GM12878 (cell line): ENCODE measurements around the gene DEFB119.

Source experiments
- ASH2L ChIP-seq: fragments of 300-600, 200-600 bp; sonication (generic); IDR thresholded peaks from 2 replicates; pipeline ENCODE4 v1.6.1; 2017; ENCODE audit warnings: low read depth, mild to moderate bottlenecking, borderline replicate concordance
- CBX3 ChIP-seq: fragments of 200-600 bp; sonication (generic); IDR thresholded peaks from 2 replicates; pipeline ENCODE4 v1.6.1; 2016; ENCODE audit warnings: low read depth, borderline replicate concordance
- EP300 ChIP-seq, 2 experiments: fragments of 150-350 bp in 1 of 2; IDR thresholded peaks; 2 replicates each; pipeline ENCODE4 v1.6.1; 2011 to 2012; ENCODE audit warnings: low read depth in 2 of 2, low read length in 2 of 2, borderline replicate concordance in 1 of 2, improper control_type of control experiment in 1 of 2, inconsistent platforms in 1 of 2; ENCODE audit not compliant: control insufficient read depth in 1 of 2
- FOXK2 ChIP-seq: fragments of 450-650 bp; IDR thresholded peaks from 2 replicates; pipeline ENCODE4 v1.6.1; 2017; ENCODE audit warnings: mild to moderate bottlenecking, moderate library complexity
- RAD21 ChIP-seq: IDR thresholded peaks from 2 replicates; pipeline ENCODE4 v1.6.1; 2011; ENCODE audit warnings: mild to moderate bottlenecking, low read depth, low read length, moderate library complexity; ENCODE audit not compliant: insufficient read depth
- RFX5 ChIP-seq: IDR thresholded peaks from 2 replicates; pipeline ENCODE4 v1.6.1; 2011; ENCODE audit warnings: low read depth, low read length, improper control_type of control experiment
- SIN3A ChIP-seq: IDR thresholded peaks from 2 replicates; pipeline ENCODE4 v1.6.1; 2012; ENCODE audit warnings: low read depth, low read length, improper control_type of control experiment
- TAF1 ChIP-seq: IDR thresholded peaks from 2 replicates; pipeline ENCODE4 v1.6.1; 2011; ENCODE audit warnings: mild to moderate bottlenecking, low read depth, low read length, borderline replicate concordance
- TBL1XR1 ChIP-seq: IDR thresholded peaks from 2 replicates; pipeline ENCODE4 v1.6.1; 2012; ENCODE audit warnings: low read depth, low read length, improper control_type of control experiment
- TCF12 ChIP-seq: IDR thresholded peaks from 2 replicates; pipeline ENCODE4 v1.6.1; 2011; ENCODE audit warnings: low read depth, mild to moderate bottlenecking, low read length
- YY1 ChIP-seq: IDR thresholded peaks from 2 replicates; pipeline ENCODE4 v1.6.1; 2011; ENCODE audit warnings: low read depth, mild to moderate bottlenecking, low read length
- TF ChIP-seq, protein P1 (sequence below): fragments of 450-650 bp; IDR thresholded peaks from 2 replicates; pipeline ENCODE4 v1.6.1; 2016; ENCODE audit warnings: mild to moderate bottlenecking
- TF ChIP-seq, protein P2 (sequence below), 3 experiments: IDR thresholded peaks in 2 of 3; conservative IDR thresholded peaks in 1 of 3; 2 replicates each; pipeline ENCODE4 v1.5.1; 2011; ENCODE audit warnings: low read depth in 3 of 3, low read length in 3 of 3, mild to moderate bottlenecking in 3 of 3, control low read depth in 2 of 3, moderate library complexity in 2 of 3, inconsistent platforms in 1 of 3, mixed read lengths in 1 of 3; ENCODE audit not compliant: control insufficient read depth in 2 of 3, insufficient read depth in 1 of 3; ENCODE audit errors: extremely low read depth in 1 of 3

DNA sequence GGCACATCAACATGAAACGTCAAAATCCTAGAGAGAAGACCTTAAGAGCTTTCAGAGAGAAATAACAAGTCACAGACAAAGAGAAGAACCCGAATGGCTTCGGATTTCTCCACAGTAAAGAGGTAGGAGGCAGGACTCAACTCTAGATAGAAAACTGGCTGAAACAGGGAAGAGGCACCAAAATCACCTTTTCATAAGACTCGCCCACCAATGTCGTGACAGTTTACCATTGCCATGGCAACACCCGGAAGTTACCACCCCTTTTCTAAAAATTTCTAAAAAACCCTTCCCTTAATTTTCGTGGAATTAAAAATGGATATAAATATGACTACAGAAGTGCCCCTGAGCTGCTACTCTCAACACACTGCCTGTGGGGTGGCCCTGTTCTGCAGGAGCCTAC, 27.9 kb upstream of the DEFB119 start:
- no peak for TF ChIP-seq ASH2L
- TF ChIP-seq, protein P1, sequence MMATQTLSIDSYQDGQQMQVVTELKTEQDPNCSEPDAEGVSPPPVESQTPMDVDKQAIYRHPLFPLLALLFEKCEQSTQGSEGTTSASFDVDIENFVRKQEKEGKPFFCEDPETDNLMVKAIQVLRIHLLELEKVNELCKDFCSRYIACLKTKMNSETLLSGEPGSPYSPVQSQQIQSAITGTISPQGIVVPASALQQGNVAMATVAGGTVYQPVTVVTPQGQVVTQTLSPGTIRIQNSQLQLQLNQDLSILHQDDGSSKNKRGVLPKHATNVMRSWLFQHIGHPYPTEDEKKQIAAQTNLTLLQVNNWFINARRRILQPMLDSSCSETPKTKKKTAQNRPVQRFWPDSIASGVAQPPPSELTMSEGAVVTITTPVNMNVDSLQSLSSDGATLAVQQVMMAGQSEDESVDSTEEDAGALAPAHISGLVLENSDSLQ = no peak
- TF ChIP-seq, protein P2, sequence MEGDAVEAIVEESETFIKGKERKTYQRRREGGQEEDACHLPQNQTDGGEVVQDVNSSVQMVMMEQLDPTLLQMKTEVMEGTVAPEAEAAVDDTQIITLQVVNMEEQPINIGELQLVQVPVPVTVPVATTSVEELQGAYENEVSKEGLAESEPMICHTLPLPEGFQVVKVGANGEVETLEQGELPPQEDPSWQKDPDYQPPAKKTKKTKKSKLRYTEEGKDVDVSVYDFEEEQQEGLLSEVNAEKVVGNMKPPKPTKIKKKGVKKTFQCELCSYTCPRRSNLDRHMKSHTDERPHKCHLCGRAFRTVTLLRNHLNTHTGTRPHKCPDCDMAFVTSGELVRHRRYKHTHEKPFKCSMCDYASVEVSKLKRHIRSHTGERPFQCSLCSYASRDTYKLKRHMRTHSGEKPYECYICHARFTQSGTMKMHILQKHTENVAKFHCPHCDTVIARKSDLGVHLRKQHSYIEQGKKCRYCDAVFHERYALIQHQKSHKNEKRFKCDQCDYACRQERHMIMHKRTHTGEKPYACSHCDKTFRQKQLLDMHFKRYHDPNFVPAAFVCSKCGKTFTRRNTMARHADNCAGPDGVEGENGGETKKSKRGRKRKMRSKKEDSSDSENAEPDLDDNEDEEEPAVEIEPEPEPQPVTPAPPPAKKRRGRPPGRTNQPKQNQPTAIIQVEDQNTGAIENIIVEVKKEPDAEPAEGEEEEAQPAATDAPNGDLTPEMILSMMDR (IDR thresholded peaks at IDR 0.05 in 2 of 3, conservative IDR thresholded peaks at IDR 0.05 in 1 of 3; ENCODE audit: control insufficient read depth in 2 of 3, extremely low read depth in 1 of 3, insufficient read depth in 1 of 3, low read depth in 3 of 3, low read length in 3 of 3) = no peak
- no peak for TF ChIP-seq TCF12
- TF ChIP-seq FOXK2 = no peak
- TF ChIP-seq EP300 (IDR thresholded peaks at IDR 0.05; ENCODE audit: borderline replicate concordance in 1 of 2, control insufficient read depth in 1 of 2, low read depth in 2 of 2, low read length in 2 of 2) = no peak
- TF ChIP-seq TBL1XR1 = no peak
- TF ChIP-seq TAF1 = no peak
- no peak for TF ChIP-seq YY1
- no peak for TF ChIP-seq RFX5
- no peak for TF ChIP-seq CBX3
- no peak for TF ChIP-seq RAD21
- no peak for TF ChIP-seq SIN3A
